Measurements from ENCODE around the gene NBAS.
"Not testable (repeated sequence)": the region's sequence is repeated elsewhere in the genome, so short reads cannot be mapped to it uniquely, and the experiment has no call there.

Gene NBAS

DNA sequence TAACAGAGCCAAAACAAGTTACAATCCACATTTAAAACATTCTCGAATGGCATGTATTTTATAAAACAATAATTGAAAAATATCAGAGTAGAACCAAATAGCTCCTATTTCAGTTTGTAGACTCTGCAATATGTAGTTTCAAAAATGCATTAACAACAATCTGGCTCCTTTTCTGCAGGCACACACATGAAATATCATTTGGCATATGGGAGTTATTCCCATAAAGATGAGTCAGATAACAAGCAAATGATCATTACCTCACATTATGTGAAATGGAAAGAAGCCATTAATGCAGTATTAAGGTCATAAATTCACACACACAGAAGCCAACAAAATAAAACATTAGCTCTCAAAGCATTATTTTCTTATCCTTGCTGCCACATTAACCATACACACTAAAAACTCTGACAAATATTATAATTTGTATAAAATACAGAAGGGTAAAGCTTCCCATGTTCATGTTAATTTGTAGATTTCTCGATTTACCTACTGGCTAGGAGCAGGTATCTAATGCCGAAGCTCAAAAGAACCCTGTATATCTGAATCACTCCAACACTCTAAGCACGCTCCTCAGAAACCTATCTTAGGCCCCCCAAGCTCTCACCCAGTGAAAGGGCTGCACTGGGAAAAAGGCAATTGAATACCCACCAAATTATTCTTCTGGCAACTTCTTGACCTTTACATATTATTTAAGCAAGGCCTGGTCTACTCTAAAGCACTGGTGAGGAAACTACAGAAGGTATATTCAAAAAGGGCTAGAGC lies 13.8 kb downstream of the NBAS start:
- TF ChIP-seq, protein P1, sequence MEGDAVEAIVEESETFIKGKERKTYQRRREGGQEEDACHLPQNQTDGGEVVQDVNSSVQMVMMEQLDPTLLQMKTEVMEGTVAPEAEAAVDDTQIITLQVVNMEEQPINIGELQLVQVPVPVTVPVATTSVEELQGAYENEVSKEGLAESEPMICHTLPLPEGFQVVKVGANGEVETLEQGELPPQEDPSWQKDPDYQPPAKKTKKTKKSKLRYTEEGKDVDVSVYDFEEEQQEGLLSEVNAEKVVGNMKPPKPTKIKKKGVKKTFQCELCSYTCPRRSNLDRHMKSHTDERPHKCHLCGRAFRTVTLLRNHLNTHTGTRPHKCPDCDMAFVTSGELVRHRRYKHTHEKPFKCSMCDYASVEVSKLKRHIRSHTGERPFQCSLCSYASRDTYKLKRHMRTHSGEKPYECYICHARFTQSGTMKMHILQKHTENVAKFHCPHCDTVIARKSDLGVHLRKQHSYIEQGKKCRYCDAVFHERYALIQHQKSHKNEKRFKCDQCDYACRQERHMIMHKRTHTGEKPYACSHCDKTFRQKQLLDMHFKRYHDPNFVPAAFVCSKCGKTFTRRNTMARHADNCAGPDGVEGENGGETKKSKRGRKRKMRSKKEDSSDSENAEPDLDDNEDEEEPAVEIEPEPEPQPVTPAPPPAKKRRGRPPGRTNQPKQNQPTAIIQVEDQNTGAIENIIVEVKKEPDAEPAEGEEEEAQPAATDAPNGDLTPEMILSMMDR (IDR thresholded peaks at IDR 0.05; ENCODE audit: unreplicated experiment in 3 of 3) = no peak
- H3K4me1 Mint-ChIP-seq = no peaks in the 10 kb centered on the region
- no peak overlapping the region for H3K27ac Mint-ChIP-seq
- H3K36me3 Mint-ChIP-seq (ENCODE audit: low read depth) = peaks cover 53% of the 10 kb centered on the region
- no peak overlapping the region for H3K4me3 Mint-ChIP-seq
- no peaks in the 10 kb centered on the region for H3K9me3 Mint-ChIP-seq
- H3K27me3 Mint-ChIP-seq (ENCODE audit: low read depth) = no peaks in the 10 kb centered on the region

DNA sequence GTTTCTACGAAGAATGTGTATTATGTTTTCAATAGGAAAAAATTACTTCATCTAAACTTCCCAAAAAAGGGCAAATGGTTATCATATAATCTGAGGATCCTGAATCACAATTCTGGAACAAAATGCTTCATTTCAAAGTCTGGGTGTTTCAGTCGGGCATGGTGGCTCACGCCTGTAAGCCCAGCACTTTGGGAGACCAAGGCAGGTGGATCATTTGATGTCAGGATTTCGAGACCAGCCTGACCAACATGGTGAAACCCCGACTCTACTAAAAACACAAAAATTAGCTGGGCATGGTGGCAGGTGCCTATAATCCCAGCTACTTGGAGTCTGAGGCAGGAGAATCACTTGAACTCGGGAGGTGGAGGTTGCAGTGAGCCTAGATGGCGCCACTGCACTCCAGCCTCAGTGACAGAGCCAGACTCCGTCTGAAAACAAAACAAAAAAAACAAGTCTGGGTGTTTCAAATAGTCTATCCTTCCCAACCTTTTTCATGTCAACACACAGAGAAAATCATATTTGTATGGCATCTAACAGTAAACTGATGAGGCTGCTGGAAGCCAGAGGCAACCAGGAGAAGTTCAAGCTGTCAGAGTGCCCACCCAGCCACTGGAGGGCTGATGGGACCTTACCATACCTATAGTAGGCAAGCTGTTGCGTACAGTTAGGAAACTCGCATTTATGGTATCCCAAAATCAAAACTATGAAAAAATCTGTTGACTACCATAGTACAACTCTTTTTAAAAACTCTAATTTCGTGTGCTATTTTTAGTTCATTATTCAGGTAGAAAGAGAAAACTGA lies 14.6 kb downstream of the NBAS start:
- H3K36me3 Mint-ChIP-seq (ENCODE audit: low read depth) = peaks cover 51% of the 10 kb centered on the region

DNA sequence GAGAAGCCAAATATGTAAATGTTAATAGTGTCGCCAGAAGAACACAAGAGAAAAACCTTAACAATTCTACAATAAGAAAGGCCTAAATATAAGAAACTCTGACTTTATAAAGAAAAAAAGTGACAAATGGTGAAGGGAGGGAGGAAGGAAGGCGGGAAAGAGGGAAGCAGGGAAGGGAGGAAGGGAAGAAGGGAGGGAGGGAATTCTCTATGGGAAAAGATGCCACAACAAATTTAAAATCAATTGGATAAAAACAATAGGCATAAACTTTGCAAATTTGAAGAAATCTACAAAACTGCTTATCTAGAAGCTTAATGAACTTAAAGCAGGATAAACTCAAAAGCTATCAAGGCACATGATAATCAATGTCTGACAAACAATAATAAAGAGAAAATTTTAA lies 16.9 kb downstream of the NBAS start:
- no peaks in the 10 kb centered on the region for H3K4me1 Mint-ChIP-seq
- TF ChIP-seq, protein P1 (IDR thresholded peaks at IDR 0.05; ENCODE audit: unreplicated experiment in 3 of 3) = no peak
- peaks cover 70% of the 10 kb centered on the region for H3K36me3 Mint-ChIP-seq (ENCODE audit: low read depth)

More for the DNA sequence above, 14.6 kb downstream of the NBAS start:
- no peaks in the 10 kb centered on the region for H3K27me3 Mint-ChIP-seq (ENCODE audit: low read depth)
- TF ChIP-seq, protein P1 (IDR thresholded peaks at IDR 0.05; ENCODE audit: unreplicated experiment in 3 of 3) = no peak
- H3K4me1 Mint-ChIP-seq = no peaks in the 10 kb centered on the region
- H3K27ac Mint-ChIP-seq = no peak overlapping the region
- no peaks in the 10 kb centered on the region for H3K9me3 Mint-ChIP-seq
- H3K4me3 Mint-ChIP-seq = no peak overlapping the region

DNA sequence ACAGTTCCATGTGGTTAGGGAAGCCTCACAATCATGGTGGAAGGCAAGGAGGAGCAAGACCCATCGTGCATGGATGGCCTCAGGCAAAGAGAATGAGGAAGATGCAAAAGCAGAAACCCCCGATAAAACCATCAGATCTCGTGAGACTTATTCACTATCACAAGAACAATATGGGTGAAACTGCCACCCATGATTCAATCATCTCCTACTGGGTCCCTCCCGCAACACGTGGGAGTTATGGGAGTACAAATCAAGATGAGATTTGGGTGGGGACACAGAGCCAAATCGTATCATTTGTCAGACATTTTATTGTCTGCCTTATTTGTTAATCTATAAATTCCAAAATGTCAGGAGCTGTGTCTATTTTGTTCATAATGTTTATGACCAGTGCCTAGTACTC lies 17.6 kb downstream of the NBAS start:
- H3K36me3 Mint-ChIP-seq (ENCODE audit: low read depth) = peaks cover 70% of the 10 kb centered on the region
- TF ChIP-seq, protein P1 (IDR thresholded peaks at IDR 0.05; ENCODE audit: unreplicated experiment in 3 of 3) = no peak

More for the DNA sequence above, 16.9 kb downstream of the NBAS start:
- Mint-ChIP-seq H3K27me3 (ENCODE audit: low read depth) (no peaks in the 10 kb centered on the region), H3K9me3 (peaks cover 5% of the 10 kb centered on the region), H3K4me3 (no peak overlapping the region), H3K27ac (no peak overlapping the region)

DNA sequence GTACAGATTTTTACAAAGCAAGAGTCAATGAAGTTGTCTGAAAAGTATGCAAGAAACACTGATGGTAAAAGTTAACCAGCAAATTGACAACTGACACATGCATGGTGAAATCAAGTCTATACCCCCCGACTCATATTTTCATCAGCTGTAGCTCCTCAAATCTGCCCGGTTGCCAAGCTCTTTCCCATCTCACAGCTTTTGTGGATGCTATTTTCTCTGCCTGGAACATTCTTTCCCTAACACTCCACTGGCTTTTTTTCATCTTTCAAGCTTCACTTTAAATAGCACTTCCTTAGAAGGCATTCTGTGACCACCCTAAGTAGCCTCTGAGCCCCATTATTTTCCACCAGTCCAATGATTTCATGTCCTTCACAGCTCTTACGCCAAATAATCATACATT lies 18.1 kb downstream of the NBAS start:
- H3K27me3 Mint-ChIP-seq (ENCODE audit: low read depth) = no peaks in the 10 kb centered on the region
- H3K27ac Mint-ChIP-seq = no peak overlapping the region
- H3K36me3 Mint-ChIP-seq (ENCODE audit: low read depth) = peaks cover 71% of the 10 kb centered on the region
- H3K4me1 Mint-ChIP-seq = no peaks in the 10 kb centered on the region
- no peak overlapping the region for H3K4me3 Mint-ChIP-seq
- TF ChIP-seq, protein P1 (IDR thresholded peaks at IDR 0.05; ENCODE audit: unreplicated experiment in 3 of 3) = no peak
- peaks cover 5% of the 10 kb centered on the region for H3K9me3 Mint-ChIP-seq

More for the DNA sequence above, 17.6 kb downstream of the NBAS start:
- Mint-ChIP-seq H3K4me1 (no peaks in the 10 kb centered on the region), H3K27ac (no peak overlapping the region), H3K27me3 (ENCODE audit: low read depth) (no peaks in the 10 kb centered on the region), H3K9me3 (peaks cover 5% of the 10 kb centered on the region), H3K4me3 (no peak overlapping the region)

DNA sequence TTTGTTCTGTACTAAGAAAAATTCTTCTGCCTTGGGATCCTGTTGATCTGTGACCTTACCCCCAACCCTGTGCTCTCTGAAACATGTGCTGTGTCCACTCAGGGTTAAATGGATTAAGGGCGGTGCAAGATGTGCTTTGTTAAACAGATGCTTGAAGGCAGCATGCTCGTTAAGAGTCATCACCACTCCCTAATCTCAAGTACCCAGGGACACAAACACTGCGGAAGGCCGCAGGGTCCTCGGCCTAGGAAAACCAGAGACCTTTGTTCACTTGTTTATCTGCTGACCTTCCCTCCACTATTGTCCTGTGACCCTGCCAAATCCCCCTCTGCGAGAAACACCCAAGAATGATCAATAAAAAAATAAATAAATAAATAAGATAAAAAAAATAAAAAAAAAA lies 18.9 kb downstream of the NBAS start:
- H3K9me3 Mint-ChIP-seq; H3K4me3 Mint-ChIP-seq; H3K27ac Mint-ChIP-seq; H3K27me3 Mint-ChIP-seq (ENCODE audit: low read depth); H3K4me1 Mint-ChIP-seq: not testable (repeated sequence)
- H3K36me3 Mint-ChIP-seq (ENCODE audit: low read depth) = peaks cover 77% of the 10 kb centered on the region

DNA sequence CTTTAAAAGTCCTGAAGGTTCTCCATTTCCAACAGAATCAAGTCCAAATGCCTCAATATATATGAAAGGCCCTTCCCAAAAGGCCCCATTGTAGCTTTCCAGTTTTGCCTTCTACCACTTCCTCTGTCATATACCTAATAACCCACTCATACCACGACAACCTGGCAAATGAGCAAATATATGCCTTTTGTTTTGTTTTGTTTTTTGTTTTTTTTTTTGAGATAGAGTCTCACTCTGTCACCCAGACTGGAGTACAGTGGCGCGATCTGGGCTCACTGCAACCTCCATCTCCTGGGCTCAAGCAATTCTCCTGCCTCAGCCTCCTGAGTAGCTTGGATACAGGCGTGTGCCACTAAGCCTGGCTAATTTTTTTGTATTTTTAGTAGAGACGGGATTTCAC lies 20.6 kb downstream of the NBAS start:
- peaks cover 88% of the 10 kb centered on the region for H3K36me3 Mint-ChIP-seq (ENCODE audit: low read depth)
- H3K9me3 Mint-ChIP-seq; H3K27me3 Mint-ChIP-seq (ENCODE audit: low read depth); H3K27ac Mint-ChIP-seq; H3K4me1 Mint-ChIP-seq; H3K4me3 Mint-ChIP-seq: not testable (repeated sequence)
